ENCODE data around the gene PMM2.

DNA sequence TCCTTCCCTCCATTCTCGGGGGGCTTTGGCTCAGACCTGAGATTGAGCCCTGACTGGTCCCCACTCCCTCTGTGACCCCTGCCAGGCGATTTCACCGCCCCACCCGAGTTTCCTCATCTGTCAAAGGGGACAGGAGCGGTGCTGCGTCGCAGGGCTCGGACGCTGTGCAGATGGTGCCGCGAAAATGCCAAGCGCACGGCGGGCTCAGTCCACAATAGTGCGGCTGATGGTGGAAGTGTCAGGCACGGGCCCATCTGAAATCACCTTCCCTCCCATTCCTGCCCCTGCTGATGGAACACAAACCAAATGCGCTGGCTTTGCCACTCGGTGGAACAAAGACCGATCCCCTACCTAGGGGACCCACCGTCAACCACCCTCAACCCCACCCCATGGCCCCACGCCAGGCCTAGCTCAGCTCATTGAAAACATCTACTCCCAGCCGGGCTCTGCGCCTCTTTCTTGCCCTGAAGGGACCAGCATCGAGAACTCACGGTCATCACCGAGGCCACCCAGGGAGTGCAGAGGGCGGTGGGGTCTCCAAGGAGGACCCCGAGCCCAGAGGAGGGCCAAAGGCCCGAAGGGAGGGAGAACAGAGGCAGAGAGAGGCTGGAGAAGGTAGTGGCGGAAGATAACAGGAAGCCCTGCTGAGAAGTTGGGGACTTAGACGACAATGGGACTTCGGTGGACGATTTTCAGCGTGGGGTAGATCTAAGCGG is 69.7 kb downstream of the PMM2 start:
- TF ChIP-seq, protein P1, sequence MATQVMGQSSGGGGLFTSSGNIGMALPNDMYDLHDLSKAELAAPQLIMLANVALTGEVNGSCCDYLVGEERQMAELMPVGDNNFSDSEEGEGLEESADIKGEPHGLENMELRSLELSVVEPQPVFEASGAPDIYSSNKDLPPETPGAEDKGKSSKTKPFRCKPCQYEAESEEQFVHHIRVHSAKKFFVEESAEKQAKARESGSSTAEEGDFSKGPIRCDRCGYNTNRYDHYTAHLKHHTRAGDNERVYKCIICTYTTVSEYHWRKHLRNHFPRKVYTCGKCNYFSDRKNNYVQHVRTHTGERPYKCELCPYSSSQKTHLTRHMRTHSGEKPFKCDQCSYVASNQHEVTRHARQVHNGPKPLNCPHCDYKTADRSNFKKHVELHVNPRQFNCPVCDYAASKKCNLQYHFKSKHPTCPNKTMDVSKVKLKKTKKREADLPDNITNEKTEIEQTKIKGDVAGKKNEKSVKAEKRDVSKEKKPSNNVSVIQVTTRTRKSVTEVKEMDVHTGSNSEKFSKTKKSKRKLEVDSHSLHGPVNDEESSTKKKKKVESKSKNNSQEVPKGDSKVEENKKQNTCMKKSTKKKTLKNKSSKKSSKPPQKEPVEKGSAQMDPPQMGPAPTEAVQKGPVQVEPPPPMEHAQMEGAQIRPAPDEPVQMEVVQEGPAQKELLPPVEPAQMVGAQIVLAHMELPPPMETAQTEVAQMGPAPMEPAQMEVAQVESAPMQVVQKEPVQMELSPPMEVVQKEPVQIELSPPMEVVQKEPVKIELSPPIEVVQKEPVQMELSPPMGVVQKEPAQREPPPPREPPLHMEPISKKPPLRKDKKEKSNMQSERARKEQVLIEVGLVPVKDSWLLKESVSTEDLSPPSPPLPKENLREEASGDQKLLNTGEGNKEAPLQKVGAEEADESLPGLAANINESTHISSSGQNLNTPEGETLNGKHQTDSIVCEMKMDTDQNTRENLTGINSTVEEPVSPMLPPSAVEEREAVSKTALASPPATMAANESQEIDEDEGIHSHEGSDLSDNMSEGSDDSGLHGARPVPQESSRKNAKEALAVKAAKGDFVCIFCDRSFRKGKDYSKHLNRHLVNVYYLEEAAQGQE (IDR thresholded peaks at IDR 0.05; ENCODE audit: insufficient read depth in 1 of 2, low read depth in 2 of 2, low read length in 1 of 2) = no peak
- TF ChIP-seq, protein P2, sequence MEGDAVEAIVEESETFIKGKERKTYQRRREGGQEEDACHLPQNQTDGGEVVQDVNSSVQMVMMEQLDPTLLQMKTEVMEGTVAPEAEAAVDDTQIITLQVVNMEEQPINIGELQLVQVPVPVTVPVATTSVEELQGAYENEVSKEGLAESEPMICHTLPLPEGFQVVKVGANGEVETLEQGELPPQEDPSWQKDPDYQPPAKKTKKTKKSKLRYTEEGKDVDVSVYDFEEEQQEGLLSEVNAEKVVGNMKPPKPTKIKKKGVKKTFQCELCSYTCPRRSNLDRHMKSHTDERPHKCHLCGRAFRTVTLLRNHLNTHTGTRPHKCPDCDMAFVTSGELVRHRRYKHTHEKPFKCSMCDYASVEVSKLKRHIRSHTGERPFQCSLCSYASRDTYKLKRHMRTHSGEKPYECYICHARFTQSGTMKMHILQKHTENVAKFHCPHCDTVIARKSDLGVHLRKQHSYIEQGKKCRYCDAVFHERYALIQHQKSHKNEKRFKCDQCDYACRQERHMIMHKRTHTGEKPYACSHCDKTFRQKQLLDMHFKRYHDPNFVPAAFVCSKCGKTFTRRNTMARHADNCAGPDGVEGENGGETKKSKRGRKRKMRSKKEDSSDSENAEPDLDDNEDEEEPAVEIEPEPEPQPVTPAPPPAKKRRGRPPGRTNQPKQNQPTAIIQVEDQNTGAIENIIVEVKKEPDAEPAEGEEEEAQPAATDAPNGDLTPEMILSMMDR (IDR thresholded peaks at IDR 0.05) = no peak
- no peak for TF ChIP-seq POLR2AphosphoS5 (IDR thresholded peaks at IDR 0.05; ENCODE audit: low read depth, low read length)
- 0 out of 2 replicates have a peak, but pooled peaks have one; percentile 27 for TF ChIP-seq SIN3A (IDR thresholded peaks at IDR 0.05; ENCODE audit: borderline replicate concordance, insufficient read depth, low read depth, low read length)
- TF ChIP-seq TCF7L2 (IDR thresholded peaks at IDR 0.05; ENCODE audit: low read depth, low read length) = no peak
